Measurements from ENCODE around the gene ASL. TPM values are rescaled to one million over a fixed set of nuclear protein-coding genes. Genes with fewer than 3 reads are reported as not detected.
"Not testable (repeated sequence)": the region's sequence is repeated elsewhere in the genome, so short reads cannot be mapped to it uniquely, and the experiment has no call there.

Gene ASL
- total RNA-seq, 1 donor from 2014 or later = 58.4 TPM

GRCh38 chr7:66076462-66077329 lies 1.1 kb downstream of the ASL start:
- DNase-seq (ENCODE audit: low read depth in 2 of 2) = no peak

- DNase-seq (ENCODE audit: low read depth in 2 of 2) = no peak
Observed at GRCh38 chr7:66078067-66078466, 2.4 kb downstream of the ASL start.

GRCh38 chr7:66082083-66082482 lies 6.5 kb downstream of the ASL start:
- no peak for DNase-seq (ENCODE audit: low read depth in 2 of 2)

GRCh38 chr7:66082886-66083415 lies 7.3 kb downstream of the ASL start:
- DNase-seq (ENCODE audit: low read depth in 2 of 2) = no peak

GRCh38 chr7:66083677-66084076 lies 8.1 kb downstream of the ASL start:
- DNase-seq (ENCODE audit: low read depth in 2 of 2) = no peak

- no peak for DNase-seq (ENCODE audit: low read depth in 2 of 2)
Observed at GRCh38 chr7:66088861-66089838, 13.5 kb downstream of the ASL start.

- no peak for DNase-seq (ENCODE audit: low read depth in 2 of 2)
Observed at GRCh38 chr7:66092654-66093053, 17.0 kb downstream of the ASL start.

- DNase-seq (ENCODE audit: low read depth in 2 of 2) = no peak
Observed at GRCh38 chr7:66095010-66095409, 19.4 kb downstream of the ASL start.

- DNase-seq (ENCODE audit: low read depth in 2 of 2) = no peak
Observed at GRCh38 chr7:66099232-66099550, 23.6 kb downstream of the ASL start.

GRCh38 chr7:66099551-66100407 lies 24.2 kb downstream of the ASL start:
- DNase-seq (ENCODE audit: low read depth in 2 of 2) = peak in 1 of 2 donors; percentile 82

- DNase-seq (ENCODE audit: low read depth in 2 of 2) = no peak
Observed at GRCh38 chr7:66100408-66101050, 24.9 kb downstream of the ASL start.

- not testable (repeated sequence) for DNase-seq (ENCODE audit: low read depth in 2 of 2)
Observed at GRCh38 chr7:66102168-66102567, 26.5 kb downstream of the ASL start.

GRCh38 chr7:66103994-66104393 lies 28.4 kb downstream of the ASL start:
- not testable (repeated sequence) for DNase-seq (ENCODE audit: low read depth in 2 of 2)

GRCh38 chr7:66105263-66105748 lies 29.7 kb downstream of the ASL start:
- no peak for DNase-seq (ENCODE audit: low read depth in 2 of 2)

- DNase-seq (ENCODE audit: low read depth in 2 of 2) = not testable (repeated sequence)
Observed at GRCh38 chr7:66108410-66108809, 32.8 kb downstream of the ASL start.

GRCh38 chr7:66110856-66111255 lies 35.2 kb downstream of the ASL start:
- peak in 1 of 2 donors; percentile 39 for DNase-seq (ENCODE audit: low read depth in 2 of 2)

- DNase-seq (ENCODE audit: low read depth in 2 of 2) = peak; percentile 64 to 85
Observed at GRCh38 chr7:66114743-66115649, 39.4 kb downstream of the ASL start, which contains the start of gene CRCP. TSS of gene CRCP (plus strand) at chr7:66114847. CDS start at chr7:66114963, 116 bp downstream.

- DNase-seq (ENCODE audit: low read depth in 2 of 2) = not testable (repeated sequence)
Observed at GRCh38 chr7:66116680-66117420, 41.2 kb downstream of the ASL start.
